Endothelial cell of umbilical vein (primary cell): ENCODE results near the gene PLA2G4E. TPM values are rescaled to one million over a fixed set of nuclear protein-coding genes. Genes with fewer than 3 reads are reported as not detected.

Source experiments
- BruUV-seq: library from RNA; stranded (reverse); fragments of 400-500 nt; replicated peaks from 2 replicates; lab custom pipeline; 2021; lab: Mats Ljungman, UMichigan
- CTCF ChIA-PET: fragments of 300-600, 350-600 bp; sonication (Branson Sonifier 250); formaldehyde crosslinking; loops from one replicate; lab custom pipeline; 2021; ENCODE audit warnings: antibody characterized with exemption, inconsistent platforms; lab: Charles Lee
- POLR2A ChIA-PET: fragments of 300-600, 350-600 bp; sonication (Branson Sonifier 250); formaldehyde crosslinking; loops from one replicate; lab custom pipeline; 2021; ENCODE audit warnings: antibody characterized with exemption, inconsistent platforms; lab: Charles Lee
- DNase-seq: peaks from one replicate; pipeline ENCODE4 v3.0.0-alpha.2; 2011; ENCODE audit warnings: low read depth, low spot score
- FAIRE-seq: peaks from 2 replicates; lab custom pipeline; 2011; peaks lifted over from hg19 to GRCh38; lab: Jason Lieb, UNC
- H2AFZ ChIP-seq: 2 replicates; pipeline ENCODE4 v1.6.0; 2012; ENCODE audit warnings: low read depth, low read length, control low read depth, inconsistent platforms
- H3K27ac ChIP-seq: 2 replicates; pipeline ENCODE4 v1.5.1; 2011; ENCODE audit warnings: low read depth, mild to moderate bottlenecking, control low read depth, low read length, moderate library complexity; ENCODE audit not compliant: insufficient read depth
- H3K27me3 ChIP-seq, 2 experiments: 2 replicates each; pipeline versions ENCODE4 v1.6.0 to v1.6.1; 2011; ENCODE audit warnings: low read length in 2 of 2, mixed read lengths in 1 of 2; ENCODE audit not compliant: control insufficient read depth in 2 of 2, insufficient read depth in 2 of 2
- H3K36me3 ChIP-seq, 2 experiments: 2 replicates in 1 of 2; 3 replicates in 1 of 2; pipeline ENCODE4 v1.5.1; 2011; ENCODE audit warnings: low read length in 2 of 2, mild to moderate bottlenecking in 1 of 2, moderate library complexity in 1 of 2; ENCODE audit not compliant: control insufficient read depth in 2 of 2, insufficient read depth in 2 of 2; ENCODE audit errors: extremely low read depth in 1 of 2
- H3K4me1 ChIP-seq: 3 replicates; pipeline ENCODE4 v1.5.1; 2011; ENCODE audit warnings: mild to moderate bottlenecking, low read length; ENCODE audit not compliant: control insufficient read depth, insufficient read depth; ENCODE audit errors: extremely low read depth
- H3K4me2 ChIP-seq: 2 replicates; pipeline ENCODE4 v1.6.1; 2011; ENCODE audit warnings: low read length, control low read depth, mixed read lengths; ENCODE audit not compliant: insufficient read depth
- H3K4me3 ChIP-seq, 3 experiments: fragments of 200-600 bp in 1 of 3; sonication (generic), shearing (Covaris generic) in 1 of 3; replicated peaks in 1 of 3; 2 replicates each; pipeline ENCODE4 v1.5.1; 2011 to 2016; ENCODE audit warnings: control low read depth in 3 of 3, low read length in 3 of 3, mild to moderate bottlenecking in 2 of 3, inconsistent platforms in 1 of 3, low read depth in 1 of 3, moderate library complexity in 1 of 3; ENCODE audit not compliant: insufficient read depth in 1 of 3
- H3K79me2 ChIP-seq: 2 replicates; pipeline ENCODE4 v1.6.0; 2012; ENCODE audit warnings: low read length, inconsistent platforms; ENCODE audit not compliant: control insufficient read depth, insufficient read depth
- H3K9ac ChIP-seq: replicated peaks from 2 replicates; pipeline ENCODE3; 2011; ENCODE audit warnings: low read length, control low read depth; ENCODE audit not compliant: insufficient read depth; ENCODE audit errors: extremely low read depth
- H3K9me1 ChIP-seq: replicated peaks from 3 replicates; pipeline ENCODE4 v1.6.0; 2011; ENCODE audit warnings: mild to moderate bottlenecking, low read length; ENCODE audit not compliant: control insufficient read depth, insufficient read depth; ENCODE audit errors: extremely low read depth
- H3K9me3 ChIP-seq: replicated peaks from 2 replicates; pipeline ENCODE4 v1.5.1; 2012; ENCODE audit warnings: low read length, inconsistent platforms; ENCODE audit not compliant: control insufficient read depth, insufficient read depth
- H4K20me1 ChIP-seq: replicated peaks from 2 replicates; pipeline ENCODE3; 2011; ENCODE audit warnings: mild to moderate bottlenecking, low read length; ENCODE audit not compliant: control insufficient read depth, insufficient read depth; ENCODE audit errors: extremely low read depth
- EZH2 ChIP-seq: IDR thresholded peaks from 2 replicates; pipeline ENCODE4 v1.6.1; 2012; ENCODE audit warnings: borderline replicate concordance, low read depth, mild to moderate bottlenecking, moderate library complexity, low read length, inconsistent platforms; ENCODE audit not compliant: severe bottlenecking
- MAX ChIP-seq: IDR thresholded peaks from 2 replicates; pipeline ENCODE4 v1.6.1; 2011; ENCODE audit not compliant: insufficient read depth, insufficient read length
- MYC ChIP-seq: IDR thresholded peaks from one replicate; pipeline ENCODE4 v1.6.1; 2011; ENCODE audit warnings: mild to moderate bottlenecking, low read depth, low read length
- POLR2A ChIP-seq: IDR thresholded peaks from 2 replicates; pipeline ENCODE4 v1.6.1; 2012; ENCODE audit warnings: low read depth, mild to moderate bottlenecking, control low read depth, low read length
- POLR2AphosphoS5 ChIP-seq: IDR thresholded peaks from 2 replicates; pipeline ENCODE4 v1.6.1; 2012; ENCODE audit warnings: low read depth, mild to moderate bottlenecking, control low read depth, low read length, moderate library complexity; ENCODE audit not compliant: insufficient read depth
- dilution Hi-C: fragments of 300-500 bp; cut with MboI; formaldehyde crosslinking; loops from one replicate; pipeline ENCODE4 v1.15.0; 2019; ENCODE audit warnings: low sequenced_read_pairs; ENCODE audit not compliant: extremely low pct_ligation_motif_present
- intact Hi-C: fragments of 100-400 bp; cut with micrococcal nuclease; formaldehyde crosslinking; loops from one replicate; pipeline ENCODE4 v1.10.0; 2022
- polyA plus RNA-seq, 4 experiments: library from polyadenylated mRNA; depleted of rRNA in 3 of 4; stranded (reverse) in 3 of 4; unstranded in 1 of 4; fragments of >200 nt; gene quantifications; 2 replicates each; pipeline versions ENCODE4 v1.2.1 to v1.2.3, GENCODE V29; 2011 to 2012; ENCODE audit warnings: missing spikeins in 1 of 4
- total RNA-seq: library from RNA; stranded (reverse); gene quantifications from 2 replicates; pipeline ENCODE4 v1.2.3, GENCODE V29; 2021

Gene PLA2G4E
- total and polyA plus RNA-seq, 2 donors (not counting 3 experiments of a cell fraction or from before 2014, with no cell fraction given), result not detected

- dilution Hi-C loops, result no loop called here
- no peak overlapping the region for H3K9ac ChIP-seq
- POLR2A ChIA-PET, result no interaction called here
- H3K79me2 ChIP-seq, result no peaks in the 10 kb centered on the region
- intact Hi-C loops, result no loop called here
- H4K20me1 ChIP-seq, result no peaks in the 10 kb centered on the region
- H3K4me2 ChIP-seq, result no peak overlapping the region
- no peak overlapping the region for H2AFZ ChIP-seq
- H3K27ac ChIP-seq, result no peak overlapping the region
- no peak overlapping the region for H3K4me3 ChIP-seq
- DNase-seq (no peak), FAIRE-seq (no peak)
- peaks cover 2% of the 10 kb centered on the region for H3K4me1 ChIP-seq
- CTCF ChIA-PET, result interaction anchor here (0.8 to 2.4 kb wide), 3 partner anchors 13 to 46 kb away, joined by 3 to 6 read pairs (median 3); no protein-coding TSS in a partner anchor
- H3K9me3 ChIP-seq, result no peaks in the 10 kb centered on the region
- H3K36me3 ChIP-seq, result no peaks in the 10 kb centered on the region
- H3K27me3 ChIP-seq, result peaks cover 4 to 5% of the 10 kb centered on the region in 2 experiments
- TF ChIP-seq POLR2A (no peak), POLR2AphosphoS5 (no peak)
- no peaks in the 10 kb centered on the region for H3K9me1 ChIP-seq
- no TSS peak for BruUV-seq
Measured at GRCh38 chr15:42038401-42038800, 17.6 kb upstream of the PLA2G4E start.

- no peaks in the 10 kb centered on the region for H3K79me2 ChIP-seq
- no peak overlapping the region for H3K4me2 ChIP-seq
- POLR2A ChIA-PET, result no interaction called here
- no peak for FAIRE-seq
- no peak overlapping the region for H3K27ac ChIP-seq
- peaks cover 4 to 5% of the 10 kb centered on the region in 2 experiments for H3K27me3 ChIP-seq
- no peak overlapping the region for H2AFZ ChIP-seq
- TF ChIP-seq EZH2 (no peak), MYC (no peak), MAX (no peak)
- intact Hi-C loops (no loop called here), dilution Hi-C loops (no loop called here)
- no peaks in the 10 kb centered on the region for H3K36me3 ChIP-seq
- peaks cover 2% of the 10 kb centered on the region for H3K4me1 ChIP-seq
- BruUV-seq, result no TSS peak
- no peaks in the 10 kb centered on the region for H3K9me3 ChIP-seq
- H4K20me1 ChIP-seq, result no peaks in the 10 kb centered on the region
- no peak overlapping the region for H3K4me3 ChIP-seq
- CTCF ChIA-PET, result interaction anchor here (0.8 to 2.4 kb wide), 3 partner anchors 12 to 46 kb away, joined by 3 to 6 read pairs (median 3); no protein-coding TSS in a partner anchor
- no peak for DNase-seq
- H3K9me1 ChIP-seq, result no peaks in the 10 kb centered on the region
- no peak overlapping the region for H3K9ac ChIP-seq
Measured at GRCh38 chr15:42037656-42038055, 16.8 kb upstream of the PLA2G4E start.
